Smooth muscle cell (in vitro differentiated cells): ENCODE results near the gene GCHFR. TPM values are rescaled to one million over a fixed set of nuclear protein-coding genes. Genes with fewer than 3 reads are reported as not detected.

Experiments used
- DNase-seq: peaks from one replicate; lab custom pipeline; 2025; ENCODE audit not compliant: unreplicated experiment; lab: John Stamatoyannopoulos, UW
- H2AFZ ChIP-seq: fragments of 200-600 bp; sonication (generic); 2 replicates; pipeline ENCODE4 v1.6.0; 2016; ENCODE audit warnings: antibody characterized with exemption, low read depth, mild to moderate bottlenecking
- H3F3A ChIP-seq: fragments of 200-600 bp; sonication (generic); 2 replicates; pipeline ENCODE4 v1.6.0; 2017; ENCODE audit warnings: antibody characterized with exemption, low read depth
- H3K27ac ChIP-seq: fragments of 200-600 bp; sonication (generic); 2 replicates; pipeline ENCODE4 v1.5.1; 2016; ENCODE audit warnings: low read depth, mild to moderate bottlenecking
- H3K27me3 ChIP-seq: fragments of 200-600 bp; sonication (generic); 2 replicates; pipeline ENCODE4 v1.6.1; 2016; ENCODE audit warnings: low read depth, mild to moderate bottlenecking
- H3K36me3 ChIP-seq: fragments of 200-600 bp; sonication (generic); 2 replicates; pipeline ENCODE4 v1.5.1; 2016; ENCODE audit warnings: low read depth
- H3K4me1 ChIP-seq: fragments of 200-600 bp; sonication (generic); 2 replicates; pipeline ENCODE4 v1.5.1; 2016; ENCODE audit warnings: low read depth
- H3K4me2 ChIP-seq: fragments of 200-600 bp; sonication (generic); 2 replicates; pipeline ENCODE4 v1.6.0; 2016; ENCODE audit warnings: mild to moderate bottlenecking
- H3K4me3 ChIP-seq: fragments of 200-600 bp; sonication (generic); 2 replicates; pipeline ENCODE4 v1.5.1; 2016; ENCODE audit warnings: mild to moderate bottlenecking
- H3K79me2 ChIP-seq: fragments of 200-600 bp; sonication (generic); 2 replicates; pipeline ENCODE4 v1.6.0; 2016; ENCODE audit warnings: low read depth, mild to moderate bottlenecking
- H3K9ac ChIP-seq: fragments of 200-600 bp; sonication (generic); 2 replicates; pipeline ENCODE4 v1.6.0; 2016; ENCODE audit warnings: low read depth
- H3K9me3 ChIP-seq: fragments of 200-600 bp; sonication (generic); replicated peaks from 2 replicates; pipeline ENCODE4 v1.5.1; 2016; ENCODE audit warnings: low read depth
- H4K20me1 ChIP-seq: fragments of 200-600 bp; sonication (generic); 2 replicates; pipeline ENCODE4 v1.6.0; 2016; ENCODE audit warnings: low read depth
- CTCF ChIP-seq: fragments of 200-600 bp; sonication (generic); IDR thresholded peaks from 2 replicates; pipeline ENCODE4 v1.5.1; 2017; ENCODE audit warnings: borderline replicate concordance, mild to moderate bottlenecking, antibody characterized with exemption; ENCODE audit not compliant: insufficient read depth, poor library complexity, severe bottlenecking
- WGBS: methylation state at CpG from one replicate; pipeline ENCODE4 v1.1.7; 2016; ENCODE audit warnings: low lambda C conversion rate; 5-methylcytosine and 5-hydroxymethylcytosine counted together
- polyA plus RNA-seq: library from polyadenylated mRNA; unstranded; fragments of >200 nt; fragmentation: Nextera tagmentation; extraction: Ambion mirVana; gene quantifications from 2 replicates; pipeline ENCODE4 v1.2.1, GENCODE V29; 2016
- total RNA-seq: library from RNA; depleted of rRNA; stranded (reverse); fragments of >200 nt; gene quantifications from 2 replicates; pipeline ENCODE4 v1.2.3, GENCODE V29; 2014

Gene GCHFR
- total and polyA plus RNA-seq, 2 experiments from 2014 or later, result 8.9 to 9.1 TPM

- 3% methylated on average over 55 of the region's 66 CpGs for WGBS
- Histone ChIP-seq H4K20me1 (no peaks in the 10 kb centered on the region), H3K4me2 (peak within 1 kb of the TSS; percentile 88), H3K27me3 (no peaks in the 10 kb centered on the region), H2AFZ (peak within 1 kb of the TSS; percentile 94), H3K9ac (peak within 1 kb of the TSS; percentile 95), H3K4me1 (peaks cover 6% of the 10 kb centered on the region), H3K9me3 (no peaks in the 10 kb centered on the region), H3K79me2 (peaks cover 28% of the 10 kb centered on the region), H3K4me3 (peak within 1 kb of the TSS; percentile 99), H3K36me3 (peaks cover 7% of the 10 kb centered on the region), H3K27ac (peak within 1 kb of the TSS; percentile 80), H3F3A (no peaks in the 10 kb centered on the region)
- peak; percentile 84 for DNase-seq
- TF ChIP-seq CTCF, result no peak
These were observed 8.7 kb upstream of the GCHFR start, which contains the start of gene RMDN3 for GRCh38 chr15:40754883-40755811. Gene RMDN3, minus strand, starts transcription at chr15:40755254. Its CDS starts 471 bp downstream, at chr15:40754783.

- Histone ChIP-seq H3K9ac (peak overlapping the region; percentile 79), H3K9me3 (no peaks in the 10 kb centered on the region), H3K79me2 (peaks cover 24% of the 10 kb centered on the region), H3F3A (no peaks in the 10 kb centered on the region), H3K36me3 (peaks cover 7% of the 10 kb centered on the region), H3K27ac (peak overlapping the region; percentile 72), H3K4me3 (peak overlapping the region; percentile 99), H2AFZ (peak overlapping the region; percentile 89), H3K4me1 (peaks cover 6% of the 10 kb centered on the region), H3K4me2 (peak overlapping the region; percentile 88), H4K20me1 (no peaks in the 10 kb centered on the region), H3K27me3 (no peaks in the 10 kb centered on the region)
- WGBS, result 84% methylated on average over 10 of the region's 10 CpGs
- no peak for TF ChIP-seq CTCF
- no peak for DNase-seq
These were observed 8.1 kb upstream of the GCHFR start for GRCh38 chr15:40755812-40756208.

GRCh38 chr15:40756938-40757337 is 6.9 kb upstream of the GCHFR start:
- Histone ChIP-seq H3K27ac (no peak overlapping the region), H3K4me1 (peaks cover 6% of the 10 kb centered on the region), H3K36me3 (no peaks in the 10 kb centered on the region), H3K27me3 (no peaks in the 10 kb centered on the region), H3K9me3 (no peaks in the 10 kb centered on the region), H3K4me2 (no peak overlapping the region), H3K4me3 (no peak overlapping the region), H3K79me2 (peaks cover 21% of the 10 kb centered on the region), H3K9ac (no peak overlapping the region), H3F3A (no peaks in the 10 kb centered on the region), H2AFZ (no peak overlapping the region), H4K20me1 (no peaks in the 10 kb centered on the region)
- DNase-seq, result no peak
- TF ChIP-seq CTCF, result no peak
- WGBS, result 55% methylated on average over 6 of the region's 6 CpGs
